Loucy (cell line): ENCODE data around the gene TNIP2.
A peak's percentile ranks its signal among the peaks of the same experiment; 100 is the strongest.

Source experiments
- H2AFZ ChIP-seq: fragments of 200-600 bp; sonication (generic); 2 replicates; pipeline ENCODE4 v1.6.0; 2016; ENCODE audit warnings: antibody characterized with exemption, mild to moderate bottlenecking, low read length, moderate library complexity
- H3F3A ChIP-seq: fragments of 200-600 bp; 2 replicates; pipeline ENCODE4 v1.6.0; 2016; ENCODE audit warnings: antibody characterized with exemption, low read depth, mild to moderate bottlenecking
- H3K27me3 ChIP-seq: fragments of 200-600 bp; sonication (generic); 2 replicates; pipeline ENCODE4 v1.6.1; 2014; ENCODE audit warnings: low read length, mild to moderate bottlenecking; ENCODE audit not compliant: insufficient read depth, poor library complexity, severe bottlenecking
- H3K36me3 ChIP-seq: fragments of 200-600 bp; sonication (generic); 2 replicates; pipeline ENCODE4 v1.6.1; 2016; ENCODE audit warnings: low read length; ENCODE audit not compliant: insufficient read depth
- H3K4me1 ChIP-seq: fragments of 200-600 bp; sonication (generic); 2 replicates; pipeline ENCODE4 v1.5.1; 2014; ENCODE audit warnings: low read length, mild to moderate bottlenecking; ENCODE audit not compliant: insufficient read depth, poor library complexity, severe bottlenecking
- H3K4me2 ChIP-seq: fragments of 200-600 bp; sonication (generic); 2 replicates; pipeline ENCODE4 v1.6.0; 2014; ENCODE audit warnings: antibody characterized with exemption, low read length, low read depth, mild to moderate bottlenecking; ENCODE audit not compliant: poor library complexity, severe bottlenecking
- H3K4me3 ChIP-seq: fragments of 200-600 bp; sonication (generic); 2 replicates; pipeline ENCODE4 v1.5.1; 2014; ENCODE audit warnings: low read length, mild to moderate bottlenecking, mixed read lengths; ENCODE audit not compliant: poor library complexity, severe bottlenecking
- H3K79me2 ChIP-seq: fragments of 200-600 bp; sonication (generic); 2 replicates; pipeline ENCODE4 v1.6.1; 2014; ENCODE audit warnings: low read length; ENCODE audit not compliant: insufficient read depth
- H3K9ac ChIP-seq: fragments of 200-600 bp; sonication (generic); 2 replicates; pipeline ENCODE4 v1.6.0; 2014; ENCODE audit warnings: mild to moderate bottlenecking, low read depth, low read length, moderate library complexity; ENCODE audit not compliant: poor library complexity, severe bottlenecking
- H3K9me2 ChIP-seq: fragments of 200-600 bp; sonication (generic); replicated peaks from 2 replicates; pipeline ENCODE4 v1.6.1; 2016; ENCODE audit warnings: low read depth, low read length, mixed read lengths
- H3K9me3 ChIP-seq: fragments of 200-600 bp; sonication (generic); 2 replicates; pipeline ENCODE4 v1.6.1; 2014; ENCODE audit warnings: mild to moderate bottlenecking, antibody characterized with exemption, low read length, low read depth; ENCODE audit not compliant: insufficient read depth
- H4K20me1 ChIP-seq: fragments of 200-600 bp; sonication (generic); 2 replicates; pipeline ENCODE4 v1.6.0; 2014; ENCODE audit warnings: antibody characterized with exemption, low read length, mild to moderate bottlenecking; ENCODE audit not compliant: insufficient read depth, poor library complexity, severe bottlenecking
- EZH2phosphoT487 ChIP-seq: fragments of 200-600 bp; IDR thresholded peaks from 2 replicates; pipeline ENCODE4 v1.6.1; 2018; ENCODE audit warnings: antibody characterized with exemption, mild to moderate bottlenecking, moderate library complexity, borderline replicate concordance
- TF ChIP-seq, protein P1 (sequence below): fragments of 200-600 bp; sonication (generic); conservative IDR thresholded peaks from 2 replicates; pipeline ENCODE4 v1.5.1; 2014; ENCODE audit warnings: mild to moderate bottlenecking, antibody characterized with exemption, low read length

Gene TNIP2

DNA sequence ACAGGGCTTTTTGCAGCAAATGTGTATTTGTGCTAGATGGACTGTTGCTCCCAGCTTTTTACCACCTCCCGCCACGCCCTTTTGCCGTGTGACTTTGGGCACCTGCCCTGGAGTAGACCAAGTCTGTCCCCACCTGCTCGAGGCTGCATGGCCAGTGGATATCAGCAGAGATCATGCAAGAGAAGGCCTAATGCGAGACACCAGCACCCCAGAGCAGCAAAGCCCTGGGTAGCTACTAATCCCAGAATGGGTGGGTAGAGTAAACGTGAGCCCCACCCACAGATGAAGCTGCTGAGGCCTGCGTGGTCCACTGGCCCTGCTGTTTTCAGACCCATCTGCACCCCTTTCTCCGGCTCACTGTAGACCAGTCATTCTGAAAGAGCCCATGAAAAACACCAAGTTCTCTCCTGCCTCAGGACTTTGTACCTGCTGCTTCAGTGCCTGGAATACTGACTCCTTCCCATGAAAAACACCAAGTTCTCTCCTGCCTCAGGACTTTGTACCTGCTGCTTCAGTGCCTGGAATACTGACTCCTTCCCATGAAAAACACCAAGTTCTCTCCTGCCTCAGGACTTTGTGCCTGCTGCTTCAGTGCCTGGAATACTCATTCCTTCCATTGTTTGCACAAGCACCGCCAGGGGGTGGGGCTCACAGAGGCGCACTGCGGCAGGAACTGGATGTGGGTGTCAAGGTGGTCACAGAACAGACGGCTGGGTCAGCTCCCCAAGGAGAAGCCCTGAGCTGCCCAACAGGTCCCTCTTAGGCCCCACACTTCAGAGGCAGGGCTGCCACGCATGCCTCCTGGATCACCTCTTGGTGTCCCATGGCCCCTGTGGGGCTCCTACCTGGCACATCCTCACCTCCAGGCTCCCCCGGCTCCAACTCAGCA, 5.1 kb upstream of the TNIP2 start:
- Histone ChIP-seq H3K9me3 (no peaks in the 10 kb centered on the region), H3K9ac (no peak overlapping the region), H3K4me1 (peaks cover 4% of the 10 kb centered on the region), H3K36me3 (no peaks in the 10 kb centered on the region), H3K9me2 (no peaks in the 10 kb centered on the region), H3K4me2 (no peak overlapping the region), H4K20me1 (no peaks in the 10 kb centered on the region), H3K79me2 (no peaks in the 10 kb centered on the region), H2AFZ (no peak overlapping the region), H3K4me3 (no peak overlapping the region), H3K27me3 (no peaks in the 10 kb centered on the region), H3F3A (no peaks in the 10 kb centered on the region)
- no peak for TF ChIP-seq EZH2phosphoT487
- TF ChIP-seq, protein P1, sequence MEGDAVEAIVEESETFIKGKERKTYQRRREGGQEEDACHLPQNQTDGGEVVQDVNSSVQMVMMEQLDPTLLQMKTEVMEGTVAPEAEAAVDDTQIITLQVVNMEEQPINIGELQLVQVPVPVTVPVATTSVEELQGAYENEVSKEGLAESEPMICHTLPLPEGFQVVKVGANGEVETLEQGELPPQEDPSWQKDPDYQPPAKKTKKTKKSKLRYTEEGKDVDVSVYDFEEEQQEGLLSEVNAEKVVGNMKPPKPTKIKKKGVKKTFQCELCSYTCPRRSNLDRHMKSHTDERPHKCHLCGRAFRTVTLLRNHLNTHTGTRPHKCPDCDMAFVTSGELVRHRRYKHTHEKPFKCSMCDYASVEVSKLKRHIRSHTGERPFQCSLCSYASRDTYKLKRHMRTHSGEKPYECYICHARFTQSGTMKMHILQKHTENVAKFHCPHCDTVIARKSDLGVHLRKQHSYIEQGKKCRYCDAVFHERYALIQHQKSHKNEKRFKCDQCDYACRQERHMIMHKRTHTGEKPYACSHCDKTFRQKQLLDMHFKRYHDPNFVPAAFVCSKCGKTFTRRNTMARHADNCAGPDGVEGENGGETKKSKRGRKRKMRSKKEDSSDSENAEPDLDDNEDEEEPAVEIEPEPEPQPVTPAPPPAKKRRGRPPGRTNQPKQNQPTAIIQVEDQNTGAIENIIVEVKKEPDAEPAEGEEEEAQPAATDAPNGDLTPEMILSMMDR: no peak

DNA sequence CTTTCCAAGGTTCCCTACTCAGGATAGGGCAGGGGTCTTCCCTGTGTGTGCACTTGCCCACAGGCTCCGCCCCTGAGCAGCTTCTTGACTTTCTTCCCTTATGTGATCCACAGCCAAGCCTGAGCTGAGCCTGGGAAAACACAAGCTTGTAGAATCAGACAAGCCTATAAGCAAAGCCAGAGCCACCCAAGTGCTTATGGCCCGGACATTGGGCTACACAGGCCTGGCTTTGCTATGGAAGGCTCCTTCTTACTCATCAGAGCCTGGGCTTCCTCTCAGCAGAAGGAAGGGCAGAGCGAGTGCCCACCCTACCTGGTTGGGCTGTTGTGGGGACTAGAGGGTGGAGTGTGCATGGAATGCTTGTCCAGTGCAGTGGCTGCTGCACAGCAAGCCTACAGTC, 1.3 kb upstream of the TNIP2 start:
- Histone ChIP-seq H4K20me1 (peaks cover 14% of the 10 kb centered on the region), H3K36me3 (no peaks in the 10 kb centered on the region), H3K9me2 (no peaks in the 10 kb centered on the region), H3K4me1 (peaks cover 15% of the 10 kb centered on the region), H3K27me3 (no peaks in the 10 kb centered on the region), H3K79me2 (peaks cover 28% of the 10 kb centered on the region), H3K9ac (no peak overlapping the region), H2AFZ (no peak overlapping the region), H3K4me3 (no peak overlapping the region), H3K9me3 (no peaks in the 10 kb centered on the region), H3F3A (no peaks in the 10 kb centered on the region), H3K4me2 (no peak overlapping the region)
- TF ChIP-seq, protein P1: no peak

DNA sequence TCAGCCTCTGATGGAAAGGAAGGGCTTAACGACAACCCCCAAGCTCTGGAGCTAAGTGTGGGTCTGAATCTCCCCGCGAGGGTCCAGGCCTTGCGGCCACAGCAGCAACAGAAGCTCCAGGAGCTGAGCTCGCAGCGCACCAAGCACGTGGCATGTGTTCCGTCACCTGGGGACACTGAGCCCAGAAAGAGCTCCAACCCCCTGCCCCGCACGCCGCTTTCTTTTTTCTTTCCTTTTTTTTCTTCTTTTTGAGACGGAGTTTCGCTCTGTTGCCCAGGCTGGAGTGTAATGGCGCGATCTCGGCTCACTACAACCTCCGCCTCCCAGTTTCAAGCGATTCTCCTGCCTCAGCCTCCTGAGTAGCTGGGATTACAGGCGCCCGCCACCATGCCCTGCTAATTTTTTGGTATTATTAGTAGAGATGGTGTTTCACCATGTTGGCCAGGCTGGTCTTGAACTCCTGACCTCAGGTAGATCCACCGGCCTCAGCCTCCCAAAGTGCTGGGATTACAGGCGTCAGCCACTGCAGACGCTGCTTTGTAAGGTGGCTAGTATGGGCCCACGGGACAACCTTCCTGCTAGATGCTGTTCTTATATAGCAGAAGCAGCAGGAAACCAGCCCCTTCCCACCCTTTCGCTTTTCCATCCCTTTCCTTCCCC, 685 bp upstream of the TNIP2 start:
- Histone ChIP-seq H3K9ac (peak overlapping the region; percentile 34), H3F3A (no peaks in the 10 kb centered on the region), H3K27me3 (no peaks in the 10 kb centered on the region), H3K4me3 (peak overlapping the region; percentile 69), H3K4me1 (peaks cover 17% of the 10 kb centered on the region), H3K9me3 (no peaks in the 10 kb centered on the region), H3K4me2 (peak overlapping the region; percentile 81), H3K36me3 (no peaks in the 10 kb centered on the region), H3K9me2 (no peaks in the 10 kb centered on the region), H3K79me2 (peaks cover 34% of the 10 kb centered on the region), H2AFZ (peak overlapping the region; percentile 77), H4K20me1 (peaks cover 14% of the 10 kb centered on the region)
- TF ChIP-seq, protein P1: no peak
- no peak for TF ChIP-seq EZH2phosphoT487
